ENCODE measurements around the gene RNU7-1. TPM values are rescaled to one million over a fixed set of nuclear protein-coding genes. Genes with fewer than 3 reads are reported as not detected.

RNU7-1 gene
- total RNA-seq, 1 donor from 2014 or later, result not detected

GRCh38 chr12:6962285-6963015, 18.8 kb downstream of the RNU7-1 start:
- Mint-ChIP-seq H3K27me3 (no peaks in the 10 kb centered on the region), H3K4me3 (peak overlapping the region; percentile 95), H3K4me1 (ENCODE audit: unreplicated experiment) (peaks cover 18% of the 10 kb centered on the region), H3K27ac (peak overlapping the region; percentile 99), H3K36me3 (peaks cover 18% of the 10 kb centered on the region), H3K9me3 (no peaks in the 10 kb centered on the region)
- DNase-seq (ENCODE audit: extremely low spot score, unreplicated experiment), result no peak
- peak; percentile 19 for TF ChIP-seq CTCF (conservative IDR thresholded peaks at IDR 0.05)

DNA sequence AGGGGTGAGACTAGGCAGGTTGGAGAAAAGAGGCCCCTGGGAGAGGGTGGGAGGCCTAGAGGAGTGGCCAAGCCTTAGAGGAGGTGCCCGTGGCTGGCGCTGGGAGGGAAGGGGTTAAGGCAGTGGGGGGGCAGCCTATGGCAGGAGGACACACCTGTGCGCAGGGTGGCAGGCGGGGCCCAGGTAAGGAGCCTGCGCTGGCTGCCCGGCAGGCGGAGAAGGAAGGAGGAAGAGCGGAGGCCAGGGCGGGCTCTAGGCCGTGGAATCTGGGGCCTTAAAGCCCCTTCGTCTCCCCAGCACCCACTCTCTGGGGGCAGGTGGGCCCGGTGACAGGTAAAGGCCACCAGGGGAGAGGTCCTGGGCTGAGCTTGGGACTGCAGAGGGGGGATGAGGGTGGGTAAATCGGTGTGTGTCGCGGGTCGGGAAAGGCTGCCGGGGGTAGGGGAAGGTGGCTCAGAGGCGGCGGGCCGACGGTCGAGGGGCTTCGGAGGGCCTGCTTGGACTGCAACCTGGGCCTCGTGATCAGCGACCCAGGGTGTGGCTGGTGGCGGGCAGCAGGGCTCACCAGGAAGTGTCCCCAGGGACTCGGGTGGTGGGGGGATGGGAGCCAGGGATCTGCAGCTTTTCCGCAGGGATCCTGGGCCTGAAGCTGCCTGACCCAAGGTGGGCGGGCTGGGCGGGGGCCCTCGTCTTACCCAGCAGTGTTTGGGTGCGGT, 19.6 kb downstream of the RNU7-1 start:
- Mint-ChIP-seq H3K4me1 (ENCODE audit: unreplicated experiment) (peaks cover 18% of the 10 kb centered on the region), H3K27ac (peak overlapping the region; percentile 99), H3K27me3 (no peaks in the 10 kb centered on the region), H3K36me3 (peaks cover 18% of the 10 kb centered on the region), H3K9me3 (no peaks in the 10 kb centered on the region), H3K4me3 (peak overlapping the region; percentile 95)
- no peak for DNase-seq (ENCODE audit: extremely low spot score, unreplicated experiment)
- TF ChIP-seq CTCF (conservative IDR thresholded peaks at IDR 0.05), result no peak

- H3K9me3 Mint-ChIP-seq, result no peaks in the 10 kb centered on the region
- peaks cover 25% of the 10 kb centered on the region for H3K36me3 Mint-ChIP-seq
- DNase-seq (ENCODE audit: extremely low spot score, unreplicated experiment), result no peak
- no peaks in the 10 kb centered on the region for H3K27me3 Mint-ChIP-seq
- peak overlapping the region; percentile 99 for H3K27ac Mint-ChIP-seq
- peaks cover 22% of the 10 kb centered on the region for H3K4me1 Mint-ChIP-seq (ENCODE audit: unreplicated experiment)
- no peak for TF ChIP-seq CTCF (conservative IDR thresholded peaks at IDR 0.05)
- H3K4me3 Mint-ChIP-seq, result peak overlapping the region; percentile 95
Measured at GRCh38 chr12:6963791-6964413, 20.3 kb downstream of the RNU7-1 start.

DNA sequence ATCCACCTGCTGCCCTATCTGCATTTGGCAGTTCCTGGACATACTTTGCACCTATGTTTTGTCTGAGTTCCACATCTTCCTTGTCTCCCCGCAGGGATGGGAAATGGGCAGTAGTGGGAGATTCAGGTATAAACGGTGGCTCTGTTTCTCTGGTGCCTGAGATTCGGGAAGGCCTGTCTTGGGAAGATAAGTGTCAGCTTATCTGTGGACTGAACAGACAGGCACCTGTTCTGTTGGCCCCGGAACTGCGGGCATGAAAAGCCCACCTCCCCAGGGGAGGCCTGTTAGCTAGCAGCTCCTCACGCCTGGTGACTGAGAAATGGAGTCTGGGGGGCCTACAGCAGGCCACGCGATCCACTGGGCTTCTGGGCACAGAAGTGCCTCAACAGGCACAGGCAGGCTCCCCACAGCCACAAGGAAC, 21.0 kb downstream of the RNU7-1 start:
- Mint-ChIP-seq H3K36me3 (peaks cover 31% of the 10 kb centered on the region), H3K4me3 (peak overlapping the region; percentile 95)

More for the DNA sequence above, 21.0 kb downstream of the RNU7-1 start:
- Mint-ChIP-seq H3K27ac (peak overlapping the region; percentile 99), H3K27me3 (no peaks in the 10 kb centered on the region), H3K4me1 (ENCODE audit: unreplicated experiment) (peaks cover 27% of the 10 kb centered on the region), H3K9me3 (no peaks in the 10 kb centered on the region)
- TF ChIP-seq CTCF (conservative IDR thresholded peaks at IDR 0.05), result no peak
- DNase-seq (ENCODE audit: extremely low spot score, unreplicated experiment), result no peak
